T47D (cell line): ENCODE measurements around the gene MAVS.

Experiments used
- DNase-seq, 2 experiments: peaks; one replicate each; pipeline versions ENCODE4 v3.0.0 to v3.0.0-alpha.2; 2011 to 2012; ENCODE audit warnings: low read depth in 1 of 2, low spot score in 1 of 2
- JUND ChIP-seq: IDR thresholded peaks from 2 replicates; pipeline ENCODE4 v1.6.1; 2012; ENCODE audit warnings: low read depth
- in situ Hi-C: cut with HindIII; loops from 2 replicates; pipeline ENCODE4 v1.10.0; 2016; ENCODE audit warnings: low sequenced_read_pairs, low pct_unique_long_range_greater_than_20kb

MAVS gene

GRCh38 chr20:3846740-3847428 lies at the start of gene MAVS:
Gene MAVS (plus strand): TSS chr20:3846834. CDS start chr20:3854625, 7,791 bp downstream.
- in situ Hi-C loops, result no loop called here
- TF ChIP-seq JUND, result no peak
- DNase-seq, result peak; percentile 81 to 94

- in situ Hi-C loops, result no loop called here
- no peak for TF ChIP-seq JUND
- DNase-seq, result no peak
Measured at GRCh38 chr20:3797226-3797545, 49.4 kb upstream of the MAVS start.

GRCh38 chr20:3797592-3798372 lies 48.9 kb upstream of the MAVS start:
- peak in 1 of 2 experiments; percentile 40 for DNase-seq
- in situ Hi-C loops, result no loop called here
- TF ChIP-seq JUND, result no peak

- no peak for TF ChIP-seq JUND
- no peak for DNase-seq
- in situ Hi-C loops, result no loop called here
Measured at GRCh38 chr20:3798373-3798768, 48.3 kb upstream of the MAVS start.

- no peak for DNase-seq
- in situ Hi-C loops, result no loop called here
Measured at GRCh38 chr20:3798908-3799248, 47.8 kb upstream of the MAVS start.

GRCh38 chr20:3800256-3800877 lies 46.3 kb upstream of the MAVS start:
- DNase-seq, result no peak
- TF ChIP-seq JUND, result no peak
- in situ Hi-C loops, result no loop called here

More at GRCh38 chr20:3798908-3799248, 47.8 kb upstream of the MAVS start:
- TF ChIP-seq JUND, result no peak

GRCh38 chr20:3800878-3801260 lies 45.8 kb upstream of the MAVS start:
- in situ Hi-C loops, result no loop called here
- no peak for DNase-seq
- no peak for TF ChIP-seq JUND

GRCh38 chr20:3801299-3801698 lies 45.3 kb upstream of the MAVS start:
- TF ChIP-seq JUND, result no peak
- in situ Hi-C loops, result no loop called here
- DNase-seq, result no peak

- no peak for TF ChIP-seq JUND
- in situ Hi-C loops, result no loop called here
- DNase-seq, result no peak
Measured at GRCh38 chr20:3801846-3802245, 44.8 kb upstream of the MAVS start.

- in situ Hi-C loops, result no loop called here
- no peak for TF ChIP-seq JUND
- DNase-seq, result no peak
Measured at GRCh38 chr20:3802524-3803239, 44.0 kb upstream of the MAVS start.

- in situ Hi-C loops, result no loop called here
- TF ChIP-seq JUND, result no peak
- DNase-seq, result no peak
Measured at GRCh38 chr20:3803289-3803688, 43.3 kb upstream of the MAVS start.

GRCh38 chr20:3803854-3804253 lies 42.8 kb upstream of the MAVS start:
- no peak for DNase-seq
- in situ Hi-C loops, result no loop called here
- TF ChIP-seq JUND, result no peak
